HG03139 (cell line): ENCODE results near the gene CCNK.

Source experiments
- ATAC-seq: cut with Tn5 transposase; IDR thresholded peaks from one replicate; pipeline ENCODE4 v1.9.1; 2021; ENCODE audit not compliant: unreplicated experiment

Gene CCNK

DNA sequence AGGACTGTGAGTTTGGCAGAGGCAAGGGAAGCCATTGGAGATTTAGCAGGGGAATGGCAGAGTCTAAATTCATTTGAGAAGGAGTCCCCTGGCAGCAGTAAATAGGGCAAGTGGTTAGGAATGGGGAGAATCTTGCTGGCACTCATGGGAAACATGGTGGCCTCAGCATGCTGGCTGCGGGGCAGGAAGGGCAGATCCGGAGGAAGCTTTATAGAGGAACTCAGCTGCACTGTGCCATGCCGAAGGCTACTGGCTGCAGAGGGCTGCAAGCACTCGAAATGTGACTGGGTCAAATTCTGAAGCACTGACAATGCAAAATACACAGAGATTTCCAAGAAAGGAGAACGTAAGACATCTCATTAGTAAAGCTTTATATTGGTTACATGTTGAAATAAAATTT is 23.9 kb downstream of the CCNK start:
- no peak for ATAC-seq

GRCh38 chr14:99506276-99506675 is 25.1 kb downstream of the CCNK start:
- ATAC-seq, result no peak

GRCh38 chr14:99507860-99508640 is 26.8 kb downstream of the CCNK start:
- ATAC-seq, result no peak

- no peak for ATAC-seq
These were observed 27.9 kb downstream of the CCNK start for GRCh38 chr14:99508896-99509629.

GRCh38 chr14:99509871-99510555 is 28.8 kb downstream of the CCNK start:
- no peak for ATAC-seq

- no peak for ATAC-seq
These were observed 29.4 kb downstream of the CCNK start for GRCh38 chr14:99510556-99511139.

- no peak for ATAC-seq
These were observed 30.4 kb downstream of the CCNK start for GRCh38 chr14:99511421-99512109.

GRCh38 chr14:99512110-99512449 is 30.9 kb downstream of the CCNK start:
- no peak for ATAC-seq

- ATAC-seq, result no peak
These were observed 31.5 kb downstream of the CCNK start for GRCh38 chr14:99512571-99513182.

- ATAC-seq, result no peak
These were observed 32.0 kb downstream of the CCNK start for GRCh38 chr14:99513183-99513694.

DNA sequence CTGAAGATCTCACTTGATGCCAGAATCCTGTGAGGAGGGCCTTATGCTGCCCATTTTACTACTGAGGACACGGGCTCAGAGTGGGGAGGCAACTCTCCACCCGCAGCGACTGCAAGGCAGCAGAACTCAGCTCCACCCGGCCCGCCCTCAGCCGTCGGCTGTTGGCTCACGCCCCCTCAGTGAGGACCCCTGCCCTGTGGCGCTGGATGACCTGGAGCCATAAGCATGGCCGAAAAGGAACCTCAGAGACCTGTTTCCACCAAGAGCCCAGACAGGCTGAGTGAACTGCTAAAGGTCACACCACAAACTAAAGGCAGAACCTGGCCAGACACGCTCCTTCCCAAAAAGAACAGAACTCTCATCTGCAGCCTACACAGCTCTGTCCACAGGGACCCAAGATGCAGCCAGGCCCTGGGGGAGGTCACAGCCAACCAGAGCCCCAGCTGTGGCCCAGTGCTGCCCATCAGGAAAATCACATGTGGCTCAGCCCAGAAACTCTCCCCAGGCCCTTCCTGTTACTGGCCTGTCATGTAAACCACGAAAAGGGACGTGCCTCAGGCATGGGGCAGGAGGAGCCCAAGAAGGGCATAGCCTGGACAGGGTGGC is 32.8 kb downstream of the CCNK start:
- no peak for ATAC-seq

- ATAC-seq, result no peak
These were observed 33.5 kb downstream of the CCNK start for GRCh38 chr14:99514552-99515300.

DNA sequence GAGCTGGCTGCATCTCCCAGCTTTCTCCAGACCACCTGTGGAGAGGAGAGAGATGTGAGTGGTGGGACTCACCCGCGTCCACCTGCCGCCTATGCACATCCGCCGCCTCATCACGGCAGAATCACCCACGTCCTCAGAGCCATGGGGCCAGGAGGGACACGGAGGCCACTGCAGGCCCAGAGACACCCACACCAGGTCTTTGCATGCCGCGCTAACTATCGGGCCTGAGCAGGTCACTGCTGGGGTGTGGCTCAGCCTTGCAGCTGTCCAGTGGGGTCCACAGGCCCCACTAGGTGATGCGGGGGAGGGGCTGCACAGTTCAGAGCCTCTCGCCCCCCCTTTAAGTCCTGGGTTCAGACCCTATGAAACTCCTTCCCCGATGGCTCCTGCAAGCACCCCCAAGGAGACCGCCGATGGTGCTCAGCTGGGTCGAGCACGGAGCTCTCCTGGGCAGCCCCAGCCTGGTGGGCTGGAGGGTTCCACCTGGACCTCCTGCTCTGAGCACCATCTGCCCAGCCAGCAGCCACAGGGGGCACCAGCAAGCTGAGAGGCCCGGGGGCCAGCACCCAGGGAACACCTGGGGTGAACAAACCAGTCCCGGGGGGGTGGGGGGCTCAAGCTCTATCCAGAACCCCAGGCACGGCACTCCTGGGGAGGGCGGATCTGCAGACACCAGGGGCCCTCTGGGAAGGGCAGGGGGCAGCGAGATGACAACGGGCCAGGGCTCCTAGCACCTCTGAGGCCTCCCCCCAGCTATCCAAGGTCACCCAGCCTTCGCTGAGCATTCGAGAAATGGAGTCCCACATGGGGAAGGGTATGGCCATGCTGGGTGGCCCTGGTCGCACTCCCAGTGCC is 34.3 kb downstream of the CCNK start:
- no peak for ATAC-seq

DNA sequence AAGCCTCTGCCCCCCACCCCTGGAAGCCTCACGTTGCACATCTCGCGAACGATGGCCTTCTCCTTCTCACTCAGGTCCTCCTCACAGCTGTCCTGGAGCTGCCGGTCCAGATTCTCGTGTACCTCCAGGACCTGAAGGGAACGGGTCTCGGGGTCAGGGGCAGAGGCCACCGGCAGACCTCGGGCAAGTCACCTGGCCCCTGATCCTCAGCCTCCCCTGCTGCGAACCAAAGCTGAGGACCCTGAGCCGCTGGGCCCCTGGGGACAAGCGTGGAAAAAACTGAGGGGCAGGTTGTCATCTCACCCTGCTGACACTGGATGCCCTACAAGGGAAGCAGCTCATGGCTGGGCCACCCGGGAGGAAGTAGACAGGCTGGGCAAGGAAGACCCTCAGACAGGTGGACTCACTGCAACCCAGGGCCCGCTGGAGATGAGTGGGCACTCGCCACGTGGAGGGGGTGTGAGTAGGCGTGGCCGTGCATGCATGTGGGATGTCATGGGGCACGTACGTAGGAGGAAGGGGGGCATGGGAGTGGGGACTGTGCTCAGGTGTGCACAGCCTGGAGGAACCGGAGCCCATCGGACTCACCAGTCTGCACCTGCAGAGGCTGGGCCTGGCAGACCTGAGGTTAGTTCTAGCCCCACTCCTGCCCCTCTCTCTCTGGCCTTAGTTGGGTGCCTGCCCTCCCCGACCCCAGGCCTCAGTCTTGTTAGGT is 35.1 kb downstream of the CCNK start:
- no peak for ATAC-seq

DNA sequence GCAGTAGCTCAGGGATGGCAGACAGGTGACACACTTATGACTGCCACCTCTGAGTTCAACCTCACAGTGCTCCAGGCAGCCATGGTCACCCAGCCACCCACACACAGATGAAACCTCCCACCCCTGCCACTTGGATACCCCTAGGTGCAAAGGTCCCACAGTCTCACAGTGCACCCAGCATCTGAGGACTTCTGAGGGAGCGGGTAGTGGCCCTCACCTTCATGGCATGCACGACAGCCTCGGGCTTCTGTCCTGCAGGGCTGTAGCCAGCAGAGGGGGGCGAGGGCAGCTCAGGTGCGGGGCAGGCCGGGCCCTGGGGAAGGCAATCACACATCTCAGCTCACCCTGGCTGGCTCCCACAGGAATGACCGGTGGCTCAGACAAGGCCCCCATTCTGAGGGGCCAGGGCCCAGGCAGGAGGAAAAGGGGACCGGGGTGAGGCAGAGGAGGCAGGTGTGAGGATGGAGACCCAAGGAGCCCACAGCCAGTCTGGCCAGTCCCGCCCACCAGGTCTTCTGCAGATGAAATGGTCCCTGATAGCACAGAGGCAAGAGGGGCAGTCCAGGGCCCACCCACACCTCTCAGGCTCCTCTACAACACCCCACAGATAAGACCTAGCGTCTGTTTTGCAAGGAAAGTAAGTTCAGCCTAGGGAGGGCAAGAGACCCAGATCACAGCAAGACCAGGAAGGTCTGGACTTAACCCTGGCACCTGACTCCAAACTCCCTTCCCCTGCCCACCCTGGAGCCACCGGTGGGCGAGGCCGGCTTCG is 35.8 kb downstream of the CCNK start:
- no peak for ATAC-seq

GRCh38 chr14:99517643-99518381 is 36.6 kb downstream of the CCNK start:
- ATAC-seq, result no peak
